ENCODE data around the gene AKAP13. TPM values are rescaled to one million over a fixed set of nuclear protein-coding genes. Genes with fewer than 3 reads are reported as not detected.

Gene AKAP13
- total RNA-seq, 4 donors from 2014 or later = 131 to 265 (median 224) TPM

DNA sequence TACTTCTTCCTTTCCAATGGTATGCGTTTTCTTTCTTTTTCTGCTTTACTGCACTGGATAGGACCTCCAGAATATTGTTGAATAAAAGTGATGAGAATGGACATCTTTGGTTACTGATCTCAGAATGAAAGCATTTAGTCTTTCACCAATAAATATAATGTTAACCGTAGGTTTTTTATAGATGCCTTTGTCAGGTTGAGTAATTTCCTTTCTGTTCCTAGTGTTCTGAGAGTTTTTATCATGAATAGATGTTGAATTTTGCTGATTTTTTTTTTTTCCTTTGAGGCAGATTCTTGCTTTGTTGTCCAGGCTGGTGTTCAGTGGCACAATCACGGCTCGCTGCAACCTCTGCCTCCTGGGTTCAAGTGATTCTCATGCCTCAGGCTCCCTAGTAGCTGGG, 255.9 kb downstream of the AKAP13 start:
- TF ChIP-seq, protein P1, sequence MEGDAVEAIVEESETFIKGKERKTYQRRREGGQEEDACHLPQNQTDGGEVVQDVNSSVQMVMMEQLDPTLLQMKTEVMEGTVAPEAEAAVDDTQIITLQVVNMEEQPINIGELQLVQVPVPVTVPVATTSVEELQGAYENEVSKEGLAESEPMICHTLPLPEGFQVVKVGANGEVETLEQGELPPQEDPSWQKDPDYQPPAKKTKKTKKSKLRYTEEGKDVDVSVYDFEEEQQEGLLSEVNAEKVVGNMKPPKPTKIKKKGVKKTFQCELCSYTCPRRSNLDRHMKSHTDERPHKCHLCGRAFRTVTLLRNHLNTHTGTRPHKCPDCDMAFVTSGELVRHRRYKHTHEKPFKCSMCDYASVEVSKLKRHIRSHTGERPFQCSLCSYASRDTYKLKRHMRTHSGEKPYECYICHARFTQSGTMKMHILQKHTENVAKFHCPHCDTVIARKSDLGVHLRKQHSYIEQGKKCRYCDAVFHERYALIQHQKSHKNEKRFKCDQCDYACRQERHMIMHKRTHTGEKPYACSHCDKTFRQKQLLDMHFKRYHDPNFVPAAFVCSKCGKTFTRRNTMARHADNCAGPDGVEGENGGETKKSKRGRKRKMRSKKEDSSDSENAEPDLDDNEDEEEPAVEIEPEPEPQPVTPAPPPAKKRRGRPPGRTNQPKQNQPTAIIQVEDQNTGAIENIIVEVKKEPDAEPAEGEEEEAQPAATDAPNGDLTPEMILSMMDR (IDR thresholded peaks at IDR 0.05; ENCODE audit: low read depth) = no peak

DNA sequence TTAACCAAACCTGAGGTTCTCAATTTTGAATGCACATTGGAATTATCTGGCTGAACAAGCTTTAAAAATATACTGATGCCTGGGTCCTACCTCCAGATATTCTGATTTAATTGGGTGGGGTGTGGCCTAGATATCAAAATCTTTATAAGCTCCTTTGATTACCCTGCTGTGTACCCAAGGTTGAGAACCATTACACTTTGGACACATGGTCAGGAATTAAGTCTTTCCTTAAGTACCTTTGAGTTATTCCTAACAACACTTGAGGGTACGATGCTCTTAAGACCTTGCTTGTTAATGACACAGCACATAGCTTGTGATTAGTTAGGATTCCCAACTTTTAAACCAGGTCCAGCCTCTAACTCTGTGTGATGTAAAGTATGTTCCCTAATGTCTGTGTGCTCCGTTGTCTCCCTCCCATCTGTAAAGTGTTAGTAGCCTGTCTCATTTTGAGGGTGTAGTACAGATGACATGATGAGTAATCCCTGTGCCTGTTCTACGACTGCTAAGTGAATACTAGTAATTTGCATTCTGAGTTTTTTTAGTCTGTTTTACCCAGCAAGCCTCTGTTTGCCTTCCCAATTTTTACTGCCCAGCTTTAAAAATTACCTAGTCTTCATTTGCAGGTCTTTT, 259.5 kb downstream of the AKAP13 start:
- TF ChIP-seq, protein P1 (IDR thresholded peaks at IDR 0.05; ENCODE audit: low read depth) = no peak

DNA sequence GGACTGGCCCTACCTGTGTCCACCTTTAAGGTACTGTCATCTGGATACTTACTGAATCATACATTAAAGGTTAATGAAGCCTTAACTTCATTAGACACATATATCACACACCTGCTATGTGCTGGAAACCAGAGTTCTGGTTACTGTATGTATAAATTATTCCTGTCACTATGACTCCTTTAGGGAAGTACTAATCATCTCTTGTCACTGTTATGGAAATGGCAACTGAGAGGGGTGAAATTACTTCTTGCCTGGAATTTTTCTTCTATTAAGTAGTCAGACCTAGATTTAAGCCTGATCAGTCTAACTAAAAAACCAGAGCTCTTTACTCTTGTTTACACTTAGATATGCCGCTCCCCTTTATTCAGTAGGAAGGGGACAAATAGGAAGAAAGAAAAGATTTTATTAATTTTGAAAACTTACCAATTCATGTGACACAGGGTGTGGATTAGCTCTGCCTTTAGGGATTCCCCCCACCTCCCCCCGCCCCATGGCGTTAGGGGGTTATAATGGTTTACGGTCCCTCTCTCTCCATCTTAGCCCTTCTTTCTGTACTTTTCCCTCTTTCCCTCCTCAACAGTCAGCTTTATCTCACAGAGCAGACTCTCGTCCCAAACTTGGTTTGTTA, 261.8 kb downstream of the AKAP13 start:
- TF ChIP-seq, protein P1 (IDR thresholded peaks at IDR 0.05; ENCODE audit: low read depth) = no peak

DNA sequence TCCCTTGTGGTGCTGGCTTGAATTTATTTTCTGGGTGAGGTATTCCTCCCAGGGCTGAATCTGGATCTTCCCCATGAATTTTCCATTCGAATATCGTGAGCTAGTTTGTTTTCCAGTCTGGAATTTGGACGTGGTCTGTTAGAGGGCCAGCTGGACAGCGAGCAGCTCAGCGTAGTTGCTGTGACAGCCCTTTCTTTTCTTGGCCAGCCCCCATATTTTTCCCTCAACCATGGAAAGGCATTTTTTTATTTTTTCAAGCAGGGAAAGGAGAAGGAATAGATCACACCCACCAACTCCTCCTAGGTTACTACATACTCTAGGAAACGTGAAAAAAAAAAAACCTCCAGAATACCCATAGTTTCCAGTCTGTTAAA, 262.3 kb downstream of the AKAP13 start:
- TF ChIP-seq, protein P1 (IDR thresholded peaks at IDR 0.05; ENCODE audit: low read depth) = no peak

DNA sequence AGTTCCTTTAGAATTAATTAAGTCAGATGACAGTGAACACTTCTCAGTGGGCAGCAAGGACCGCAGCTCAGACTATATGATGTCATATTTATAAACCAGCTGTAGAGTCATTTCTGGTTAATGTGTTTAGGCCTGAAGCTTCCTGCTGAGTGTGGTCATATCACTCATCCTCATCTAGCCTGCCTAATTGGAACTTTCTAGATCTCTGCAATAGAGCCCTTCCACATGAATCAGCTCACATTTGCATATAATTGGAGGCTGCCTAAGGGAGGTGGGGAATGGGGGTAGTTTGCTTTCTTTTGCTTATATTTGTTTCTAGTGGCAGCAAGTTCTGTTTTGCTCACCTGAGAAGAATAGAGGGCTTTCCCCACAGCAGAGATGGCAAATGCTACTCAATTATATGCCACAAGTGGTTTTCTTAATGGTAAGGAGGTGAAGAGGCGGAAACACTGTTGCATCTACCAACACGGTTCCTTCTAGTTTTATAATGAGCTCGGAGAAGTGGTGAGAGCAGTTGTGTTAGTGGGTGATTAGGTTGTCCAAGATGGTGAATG, 266.2 kb downstream of the AKAP13 start:
- TF ChIP-seq, protein P1 (IDR thresholded peaks at IDR 0.05; ENCODE audit: low read depth) = no peak

DNA sequence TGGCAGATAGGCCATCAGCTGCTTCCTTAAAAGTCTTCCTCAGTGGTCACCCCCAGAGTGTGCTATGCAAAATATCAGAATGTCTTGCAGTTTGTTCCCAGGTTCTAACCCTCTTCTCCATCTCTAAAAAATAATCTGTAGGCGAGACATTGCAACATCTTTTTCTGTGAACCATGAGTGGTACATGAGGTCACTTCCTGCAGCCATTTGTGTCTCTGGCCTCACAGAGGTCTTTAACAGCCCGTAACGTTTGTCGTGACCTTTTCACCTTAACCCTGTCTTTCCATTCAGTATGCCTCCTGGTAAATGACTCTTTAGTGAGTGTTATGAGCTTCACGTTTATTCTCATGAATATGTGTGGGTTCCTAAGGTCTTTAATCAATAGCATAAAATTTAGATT, 269.0 kb downstream of the AKAP13 start:
- TF ChIP-seq, protein P1 (IDR thresholded peaks at IDR 0.05; ENCODE audit: low read depth) = no peak

DNA sequence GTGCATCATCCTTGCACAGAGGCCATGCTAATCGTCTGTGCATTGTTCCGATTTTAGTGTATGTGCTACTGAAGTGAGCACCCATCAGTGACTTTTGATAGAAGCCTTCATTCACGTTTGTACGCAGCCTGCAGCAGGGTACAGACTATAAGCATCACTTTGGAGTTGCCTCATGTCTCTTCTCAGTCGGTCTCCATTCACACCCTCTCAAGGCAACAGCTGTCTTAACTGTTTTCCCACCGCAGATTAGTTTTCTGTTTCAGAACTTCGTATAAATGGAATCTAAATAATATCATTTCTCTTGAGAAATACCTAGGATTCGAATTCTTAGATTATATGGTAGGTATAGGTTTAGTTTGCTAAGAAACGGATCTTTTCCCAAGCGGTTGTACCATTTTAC, 271.1 kb downstream of the AKAP13 start:
- TF ChIP-seq, protein P1 (IDR thresholded peaks at IDR 0.05; ENCODE audit: low read depth) = no peak
